K562 (cell line): ENCODE measurements around the gene SYNPR. TPM values are rescaled to one million over a fixed set of nuclear protein-coding genes. Genes with fewer than 3 reads are reported as not detected.

Experiments
- ATAC-seq: fragments of 200-7000 bp; cut with Tn5 transposase; 3 replicates; pipeline ENCODE4 v1.9.1; 2020; ENCODE audit warnings: moderate library complexity
- BruUV-seq: library from RNA; stranded (reverse); fragments of 400-500 nt; replicated peaks from 2 replicates; lab custom pipeline; 2021; lab: Mats Ljungman, UMichigan
- CTCF ChIA-PET: fragments of 300-600 bp; formaldehyde crosslinking; extraction: SDS; loops from one replicate; lab custom pipeline; 2021; ENCODE audit warnings: low intra/inter-chr PET ratio; lab: Yijun Ruan, JAX
- POLR2A ChIA-PET: fragments of 300-600, 350-650 bp; sonication (Branson Sonifier 250); formaldehyde crosslinking; extraction: SDS; loops from one replicate; lab custom pipeline; 2021; ENCODE audit warnings: antibody characterized with exemption, inconsistent platforms; lab: Yijun Ruan, JAX
- DNase-seq, 4 experiments: peaks; one replicate each; pipeline versions ENCODE4 v3.0.0 to v3.0.0-alpha.2; 2011 to 2018; ENCODE audit warnings: low spot score in 3 of 4, mixed read lengths in 3 of 4; ENCODE audit errors: extremely low read depth in 1 of 4
- FAIRE-seq: peaks from 2 replicates; lab custom pipeline; 2011; peaks lifted over from hg19 to GRCh38; lab: Jason Lieb, UNC
- H2AFZ ChIP-seq: 2 replicates; pipeline ENCODE4 v1.6.0; 2011; ENCODE audit warnings: low read depth, low read length, control low read depth, inconsistent platforms
- H3K27ac ChIP-seq: fragments of 200-600 bp; 3 replicates; pipeline ENCODE4 v1.8.0; 2011; ENCODE audit warnings: low read depth, mild to moderate bottlenecking, control low read depth, inconsistent platforms, low read length, moderate library complexity, mixed read lengths; ENCODE audit errors: extremely low read depth
- H3K27me3 ChIP-seq, 2 experiments: fragments of 300-600 bp in 1 of 2; 2 replicates in 1 of 2; 3 replicates in 1 of 2; pipeline versions ENCODE4 v1.6.0 to v1.8.0; 2011; ENCODE audit warnings: inconsistent platforms in 2 of 2, low read length in 2 of 2, mild to moderate bottlenecking in 1 of 2, mixed read lengths in 1 of 2, moderate library complexity in 1 of 2; ENCODE audit not compliant: control insufficient read depth in 2 of 2, insufficient read depth in 2 of 2
- H3K36me3 ChIP-seq: fragments of 300-600 bp; 3 replicates; pipeline ENCODE4 v1.8.0; 2011; ENCODE audit warnings: mild to moderate bottlenecking, low read length, inconsistent platforms; ENCODE audit not compliant: control insufficient read depth, insufficient read depth
- H3K4me1 ChIP-seq, 2 experiments: fragments of 200-600 bp in 1 of 2; replicated peaks in 1 of 2; 2 replicates in 1 of 2; 3 replicates in 1 of 2; pipeline versions ENCODE4 v1.5.1 to v1.8.0; 2011; ENCODE audit warnings: inconsistent platforms in 2 of 2, low read length in 2 of 2, mild to moderate bottlenecking in 1 of 2, mixed read lengths in 1 of 2, moderate library complexity in 1 of 2; ENCODE audit not compliant: control insufficient read depth in 2 of 2, insufficient read depth in 2 of 2
- H3K4me2 ChIP-seq: 2 replicates; pipeline ENCODE4 v1.6.1; 2011; ENCODE audit warnings: low read length, control low read depth, inconsistent platforms, mixed read lengths; ENCODE audit not compliant: insufficient read depth
- H3K4me3 ChIP-seq: fragments of 200-600 bp; sonication (generic), shearing (Covaris generic); 2 replicates; pipeline ENCODE4 v1.5.1; 2016; ENCODE audit warnings: control low read depth, inconsistent platforms
- H3K79me2 ChIP-seq: fragments of 200-600 bp; 3 replicates; pipeline ENCODE4 v1.8.0; 2011; ENCODE audit warnings: low read length, inconsistent platforms; ENCODE audit not compliant: control insufficient read depth, insufficient read depth
- H3K9ac ChIP-seq, 2 experiments: 2 replicates each; pipeline versions ENCODE4 v1.6.0 to v1.6.1; 2011; ENCODE audit warnings: low read depth in 2 of 2, low read length in 2 of 2, control low read depth in 1 of 2, inconsistent platforms in 1 of 2, mild to moderate bottlenecking in 1 of 2, mixed read lengths in 1 of 2; ENCODE audit not compliant: insufficient read depth in 1 of 2
- H3K9me1 ChIP-seq: one replicate; pipeline ENCODE4 v1.6.0; 2011; ENCODE audit warnings: inconsistent platforms, mild to moderate bottlenecking, low read length, moderate library complexity; ENCODE audit not compliant: control insufficient read depth, insufficient read depth
- H3K9me3 ChIP-seq: replicated peaks from 2 replicates; pipeline ENCODE4 v1.5.1; 2011; ENCODE audit warnings: low read depth, low read length, inconsistent platforms; ENCODE audit not compliant: control insufficient read depth, insufficient read depth
- H4K20me1 ChIP-seq: replicated peaks from 2 replicates; pipeline ENCODE4 v1.6.1; 2011; ENCODE audit warnings: low read length, inconsistent platforms, mixed read lengths; ENCODE audit not compliant: control insufficient read depth, insufficient read depth
- CHD4 ChIP-seq: fragments of 200-600 bp; sonication (generic); IDR thresholded peaks from 3 replicates; pipeline ENCODE4 v1.6.1; 2012; ENCODE audit warnings: low read depth, mild to moderate bottlenecking, mixed read lengths, low read length, inconsistent platforms; ENCODE audit not compliant: insufficient read depth, insufficient replicate concordance, poor library complexity, severe bottlenecking
- COPS2 ChIP-seq: fragments of 450-650 bp; conservative IDR thresholded peaks from 2 replicates; pipeline ENCODE4 v1.6.1; 2016; ENCODE audit warnings: mild to moderate bottlenecking, moderate library complexity
- CTBP1 ChIP-seq: fragments of 450-650 bp; IDR thresholded peaks from 2 replicates; pipeline ENCODE4 v1.6.1; 2016; ENCODE audit warnings: borderline replicate concordance
- E2F8 ChIP-seq: fragments of 450-650 bp; IDR thresholded peaks from 2 replicates; pipeline ENCODE4 v1.7.1; 2018; ENCODE audit warnings: mild to moderate bottlenecking, low read depth; ENCODE audit not compliant: partially characterized antibody
- HMGN3 ChIP-seq: IDR thresholded peaks from 2 replicates; pipeline ENCODE4 v1.6.1; 2011; ENCODE audit warnings: borderline replicate concordance, low read depth, mild to moderate bottlenecking, mixed read lengths, low read length; ENCODE audit not compliant: insufficient read length; ENCODE audit errors: extremely low read depth
- JUN ChIP-seq, 2 experiments: sonication (generic) in 1 of 2; formaldehyde crosslinking in 1 of 2; IDR thresholded peaks; 2 replicates each; pipeline versions ENCODE4 v1.6.1 to v1.8.0; 2012 to 2022; ENCODE audit warnings: borderline replicate concordance in 2 of 2, mild to moderate bottlenecking in 2 of 2, improper control_type of control experiment in 1 of 2, low read depth in 1 of 2, low read length in 1 of 2, missing genetic modification reagents in 1 of 2
- KAT2B ChIP-seq: IDR thresholded peaks from one replicate; pipeline ENCODE4 v1.6.1; 2012; ENCODE audit warnings: low read depth, mild to moderate bottlenecking, control low read depth, inconsistent platforms, low read length, moderate library complexity
- KDM5B ChIP-seq: fragments of 200-600 bp; sonication (generic); IDR thresholded peaks from 2 replicates; pipeline ENCODE4 v1.6.1; 2012; ENCODE audit warnings: low read depth, mild to moderate bottlenecking, moderate library complexity, low read length, control low read depth, inconsistent platforms; ENCODE audit not compliant: insufficient replicate concordance
- MEF2D ChIP-seq: conservative IDR thresholded peaks from 2 replicates; pipeline ENCODE4 v1.6.1; 2016; ENCODE audit warnings: low read depth, missing genetic modification characterization, missing compliant biosample characterization
- NFE2 ChIP-seq: IDR thresholded peaks from 2 replicates; pipeline ENCODE4 v1.6.1; 2014; ENCODE audit warnings: antibody characterized with exemption, low read depth
- NR4A1 ChIP-seq, 2 experiments: fragments of 250-450 bp in 1 of 2; fragments of 450-650 bp in 1 of 2; sonication (Bioruptor Pico) in 1 of 2; IDR thresholded peaks; 2 replicates each; pipeline versions ENCODE4 v1.4.0 to v1.6.1; 2016 to 2020; ENCODE audit warnings: mild to moderate bottlenecking in 2 of 2, missing compliant biosample characterization in 1 of 2, missing genetic modification characterization in 1 of 2, moderate library complexity in 1 of 2
- RFX1 ChIP-seq: fragments of 450-650 bp; IDR thresholded peaks from 2 replicates; pipeline ENCODE4 v1.6.1; 2016; ENCODE audit warnings: mild to moderate bottlenecking, moderate library complexity
- ZNF212 ChIP-seq: fragments of 450-650 bp; formaldehyde crosslinking; IDR thresholded peaks from 2 replicates; pipeline ENCODE4 v1.4.0; 2020; ENCODE audit warnings: mild to moderate bottlenecking
- ZNF263 ChIP-seq: sonication (generic); formaldehyde crosslinking; IDR thresholded peaks from 2 replicates; pipeline ENCODE4 v1.8.0; 2022; ENCODE audit warnings: mild to moderate bottlenecking, missing genetic modification reagents, borderline replicate concordance
- ZNF511 ChIP-seq: sonication (generic); formaldehyde crosslinking; IDR thresholded peaks from 2 replicates; pipeline ENCODE4 v1.8.0; 2022; ENCODE audit warnings: mild to moderate bottlenecking, missing genetic modification reagents
- ZNF668 ChIP-seq: fragments of 250-450 bp; sonication (Bioruptor Pico); IDR thresholded peaks from 2 replicates; pipeline ENCODE4 v1.8.0; 2022; ENCODE audit warnings: mild to moderate bottlenecking, inconsistent platforms
- WGBS: fragments of 100-300 bp; shearing (Covaris generic); methylation state at CpG from one replicate; pipeline ENCODE4 v1.1.6; 2016; ENCODE audit warnings: low coverage, mixed read lengths; ENCODE audit not compliant: insufficient coverage; ENCODE audit errors: missing lambda C conversion rate; 5-methylcytosine and 5-hydroxymethylcytosine counted together
- in situ Hi-C: fragments of 300-500 bp; cut with MboI; formaldehyde crosslinking; loops from 4 replicates; pipeline ENCODE4 v1.15.0; 2018; ENCODE audit warnings: inconsistent platforms, mixed read lengths
- intact Hi-C: fragments of 100-400 bp; cut with micrococcal nuclease; formaldehyde crosslinking; loops from 2 replicates; pipeline ENCODE4 v1.14.2; 2022
- polyA plus RNA-seq, 8 experiments: library from polyadenylated mRNA; depleted of rRNA in 4 of 8; stranded (reverse) in 5 of 8; unstranded in 3 of 8; fragments of >200 nt; fragmentation: Nextera tagmentation in 2 of 8; fragmentation: Illumina TruSeq in 1 of 8; extraction: Ambion mirVana in 2 of 8; extraction: Trizol in 1 of 8; gene quantifications; 2 replicates each; pipeline versions ENCODE4 v1.2.1 to v1.2.3, GENCODE V29; 2011 to 2014; ENCODE audit warnings: inconsistent platforms in 1 of 8, missing spikeins in 1 of 8
- total RNA-seq, 7 experiments: library from RNA; depleted of rRNA in 6 of 7; stranded (reverse); fragments of >200 nt in 6 of 7; fragmentation: Illumina TruSeq in 2 of 7; extraction: Trizol in 2 of 7; gene quantifications; 2 replicates each; pipeline versions ENCODE4 v1.2.1 to v1.2.3, GENCODE V29; 2011 to 2021; ENCODE audit warnings: low replicate concordance in 1 of 7
- TF ChIP-seq, protein P1 (sequence below): fragments of 450-650 bp; formaldehyde crosslinking; IDR thresholded peaks from 2 replicates; pipeline ENCODE4 v1.4.0; 2020; ENCODE audit warnings: mild to moderate bottlenecking, moderate library complexity
- TF ChIP-seq, protein P2 (sequence below): fragments of 250-450 bp; sonication (Bioruptor Pico); IDR thresholded peaks from 2 replicates; pipeline ENCODE4 v1.8.0; 2021; ENCODE audit warnings: moderate library complexity, mild to moderate bottlenecking, inconsistent platforms

Gene SYNPR
- total and polyA plus RNA-seq, 9 of the 15 experiments (the other 6 are each of a cell fraction or from before 2014, with no cell fraction given) = not detected

DNA sequence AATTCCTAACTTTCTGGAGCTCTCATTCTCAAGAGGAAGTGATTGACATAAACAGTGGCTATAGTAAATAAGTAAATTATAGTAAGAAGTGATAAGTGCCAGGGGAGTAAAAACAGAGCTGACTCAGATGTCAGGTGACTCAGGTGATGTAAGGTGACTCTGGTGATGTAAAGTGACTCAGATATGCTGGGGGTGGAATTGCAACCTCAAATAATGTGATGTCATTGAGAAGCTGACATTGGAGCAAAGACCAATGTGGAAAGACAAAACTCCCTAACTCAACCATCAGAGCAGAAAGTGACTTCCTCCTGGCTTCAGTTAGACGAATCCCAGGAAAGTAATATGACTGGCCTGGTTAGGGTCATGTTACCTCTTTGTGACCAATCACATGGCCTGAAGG lies 230.2 kb downstream of the SYNPR start:
- Histone ChIP-seq H3K27me3 (no peaks in the 10 kb centered on the region), H3K36me3 (no peaks in the 10 kb centered on the region), H4K20me1 (no peaks in the 10 kb centered on the region), H3K4me3 (no peak overlapping the region), H3K4me1 (no peaks in the 10 kb centered on the region), H3K9ac (no peak overlapping the region), H3K4me2 (no peak overlapping the region), H3K9me3 (no peaks in the 10 kb centered on the region), H3K79me2 (no peaks in the 10 kb centered on the region), H2AFZ (no peak overlapping the region), H3K27ac (no peak overlapping the region), H3K9me1 (no peaks in the 10 kb centered on the region)
- 0% methylated on average over 1 of the region's 1 CpG for WGBS
- no peak for ATAC-seq
- DNase-seq = peak in 3 of 4 experiments; percentile 5 to 7 (median 7)
- CTCF ChIA-PET = no interaction called here
- in situ Hi-C loops = no loop called here
- no TSS peak for BruUV-seq
- intact Hi-C loops = no loop called here
- POLR2A ChIA-PET = no interaction called here
- no peak for FAIRE-seq
- TF ChIP-seq ZNF511 = no peak
- no peak for TF ChIP-seq MEF2D (tag)
- TF ChIP-seq, protein P1, sequence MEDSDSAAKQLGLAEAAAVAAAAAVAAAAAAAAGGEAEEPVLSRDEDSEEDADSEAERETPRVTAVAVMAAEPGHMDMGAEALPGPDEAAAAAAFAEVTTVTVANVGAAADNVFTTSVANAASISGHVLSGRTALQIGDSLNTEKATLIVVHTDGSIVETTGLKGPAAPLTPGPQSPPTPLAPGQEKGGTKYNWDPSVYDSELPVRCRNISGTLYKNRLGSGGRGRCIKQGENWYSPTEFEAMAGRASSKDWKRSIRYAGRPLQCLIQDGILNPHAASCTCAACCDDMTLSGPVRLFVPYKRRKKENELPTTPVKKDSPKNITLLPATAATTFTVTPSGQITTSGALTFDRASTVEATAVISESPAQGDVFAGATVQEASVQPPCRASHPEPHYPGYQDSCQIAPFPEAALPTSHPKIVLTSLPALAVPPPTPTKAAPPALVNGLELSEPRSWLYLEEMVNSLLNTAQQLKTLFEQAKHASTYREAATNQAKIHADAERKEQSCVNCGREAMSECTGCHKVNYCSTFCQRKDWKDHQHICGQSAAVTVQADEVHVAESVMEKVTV = no peak
- TF ChIP-seq, protein P2, sequence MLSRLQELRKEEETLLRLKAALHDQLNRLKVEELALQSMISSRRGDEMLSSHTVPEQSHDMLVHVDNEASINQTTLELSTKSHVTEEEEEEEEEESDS = no peak
- no peak for TF ChIP-seq E2F8
- no peak for TF ChIP-seq JUN (IDR thresholded peaks at IDR 0.05; ENCODE audit: borderline replicate concordance, low read depth, low read length)
- no peak for TF ChIP-seq JUN (CRISPR knock-in tag; IDR thresholded peaks at IDR 0.05; ENCODE audit: borderline replicate concordance)
- no peak for TF ChIP-seq KDM5B
- TF ChIP-seq KAT2B = no peak
- no peak for TF ChIP-seq CHD4
- TF ChIP-seq RFX1 = no peak
- TF ChIP-seq ZNF212 = no peak
- TF ChIP-seq NFE2 = no peak
- TF ChIP-seq ZNF668 (CRISPR knock-in tag) = no peak
- no peak for TF ChIP-seq HMGN3
- no peak for TF ChIP-seq CTBP1
- no peak for TF ChIP-seq COPS2
- TF ChIP-seq NR4A1 (CRISPR knock-in tag; IDR thresholded peaks at IDR 0.05) = no peak
- no peak for TF ChIP-seq NR4A1 (tag; IDR thresholded peaks at IDR 0.05)
- TF ChIP-seq ZNF263 (CRISPR knock-in tag) = no peak
